HepG2 (cell line): ENCODE data around the gene MXD3. TPM values are rescaled to one million over a fixed set of nuclear protein-coding genes. Genes with fewer than 3 reads are reported as not detected.

ENCODE experiments used
- AFF4 ChIP-seq: sonication (generic); formaldehyde crosslinking; IDR thresholded peaks from 2 replicates; pipeline ENCODE4 v1.4.0; 2020; ENCODE audit warnings: missing genetic modification reagents
- ARID5B ChIP-seq: IDR thresholded peaks from 2 replicates; pipeline ENCODE4 v1.4.0; 2020; ENCODE audit warnings: mild to moderate bottlenecking, missing genetic modification reagents
- NONO ChIP-seq, 2 experiments: fragments of 450-650 bp in 1 of 2; sonication (generic) in 1 of 2; formaldehyde crosslinking in 1 of 2; IDR thresholded peaks in 1 of 2; conservative IDR thresholded peaks in 1 of 2; 2 replicates each; pipeline versions ENCODE4 v1.6.1 to v1.8.0; 2017 to 2022; ENCODE audit warnings: mild to moderate bottlenecking in 1 of 2, missing genetic modification reagents in 1 of 2, moderate library complexity in 1 of 2
- NR3C1 ChIP-seq: sonication (generic); formaldehyde crosslinking; IDR thresholded peaks from 2 replicates; pipeline ENCODE4 v1.4.0; 2020; ENCODE audit warnings: missing genetic modification reagents
- SALL1 ChIP-seq: sonication (generic); formaldehyde crosslinking; IDR thresholded peaks from 2 replicates; pipeline ENCODE4 v1.8.0; 2022; ENCODE audit warnings: mild to moderate bottlenecking, missing genetic modification reagents
- SPEN ChIP-seq: sonication (generic); formaldehyde crosslinking; IDR thresholded peaks from 2 replicates; pipeline ENCODE4 v1.5.1; 2020; ENCODE audit warnings: low read depth, mild to moderate bottlenecking, missing genetic modification reagents
- ZBTB42 ChIP-seq: sonication (generic); formaldehyde crosslinking; IDR thresholded peaks from 2 replicates; pipeline ENCODE4 v1.5.0; 2020; ENCODE audit warnings: mild to moderate bottlenecking, missing genetic modification reagents
- ZNF207 ChIP-seq: fragments of 450-650 bp; IDR thresholded peaks from 2 replicates; pipeline ENCODE4 v1.6.1; 2016; ENCODE audit warnings: antibody characterized with exemption, borderline replicate concordance
- ZNF276 ChIP-seq: sonication (generic); formaldehyde crosslinking; IDR thresholded peaks from 2 replicates; pipeline ENCODE4 v1.4.0; 2020; ENCODE audit warnings: mild to moderate bottlenecking, low read depth, missing genetic modification reagents
- ZNF451 ChIP-seq: sonication (generic); formaldehyde crosslinking; IDR thresholded peaks from 2 replicates; pipeline ENCODE4 v1.5.0; 2020; ENCODE audit warnings: mild to moderate bottlenecking, missing genetic modification reagents
- ZNF616 ChIP-seq: sonication (generic); formaldehyde crosslinking; IDR thresholded peaks from 2 replicates; pipeline ENCODE4 v1.5.0; 2020; ENCODE audit warnings: low read depth, mild to moderate bottlenecking, missing genetic modification reagents
- ZNF670 ChIP-seq: sonication (generic); formaldehyde crosslinking; IDR thresholded peaks from 2 replicates; pipeline ENCODE4 v1.8.0; 2022; ENCODE audit warnings: mild to moderate bottlenecking, missing genetic modification reagents, borderline replicate concordance
- ZNF704 ChIP-seq: sonication (generic); formaldehyde crosslinking; IDR thresholded peaks from 2 replicates; pipeline ENCODE4 v1.8.1; 2023; ENCODE audit warnings: mild to moderate bottlenecking, inconsistent platforms, moderate library complexity, missing genetic modification reagents, borderline replicate concordance
- polyA plus RNA-seq, 8 experiments: library from polyadenylated mRNA; depleted of rRNA in 3 of 8; stranded (reverse) in 7 of 8; unstranded in 1 of 8; fragments of >200 nt; fragmentation: Illumina TruSeq in 4 of 8; extraction: Trizol in 4 of 8; gene quantifications; 2 replicates each; pipeline versions ENCODE4 v1.2.1 to v1.2.3, GENCODE V29; 2011 to 2016; ENCODE audit warnings: low read depth in 4 of 8, missing spikeins in 1 of 8, mixed read lengths in 1 of 8; ENCODE audit not compliant: insufficient read depth in 1 of 8
- total RNA-seq, 5 experiments: library from RNA; depleted of rRNA; stranded (reverse); fragments of >200 nt; fragmentation: Illumina TruSeq; extraction: Trizol; gene quantifications; 2 replicates each; pipeline ENCODE4 v1.2.3, GENCODE V29; 2016; ENCODE audit warnings: low read depth in 1 of 5
- TF ChIP-seq, protein P1 (sequence below): sonication (generic); formaldehyde crosslinking; IDR thresholded peaks from 2 replicates; pipeline ENCODE4 v1.4.0; 2020; ENCODE audit warnings: mild to moderate bottlenecking, low read depth, missing genetic modification reagents

MXD3 gene
- total and polyA plus RNA-seq, 2 of the 13 experiments (the other 11 are each of a cell fraction or from before 2014, with no cell fraction given) = 10.5 to 12.8 TPM

DNA sequence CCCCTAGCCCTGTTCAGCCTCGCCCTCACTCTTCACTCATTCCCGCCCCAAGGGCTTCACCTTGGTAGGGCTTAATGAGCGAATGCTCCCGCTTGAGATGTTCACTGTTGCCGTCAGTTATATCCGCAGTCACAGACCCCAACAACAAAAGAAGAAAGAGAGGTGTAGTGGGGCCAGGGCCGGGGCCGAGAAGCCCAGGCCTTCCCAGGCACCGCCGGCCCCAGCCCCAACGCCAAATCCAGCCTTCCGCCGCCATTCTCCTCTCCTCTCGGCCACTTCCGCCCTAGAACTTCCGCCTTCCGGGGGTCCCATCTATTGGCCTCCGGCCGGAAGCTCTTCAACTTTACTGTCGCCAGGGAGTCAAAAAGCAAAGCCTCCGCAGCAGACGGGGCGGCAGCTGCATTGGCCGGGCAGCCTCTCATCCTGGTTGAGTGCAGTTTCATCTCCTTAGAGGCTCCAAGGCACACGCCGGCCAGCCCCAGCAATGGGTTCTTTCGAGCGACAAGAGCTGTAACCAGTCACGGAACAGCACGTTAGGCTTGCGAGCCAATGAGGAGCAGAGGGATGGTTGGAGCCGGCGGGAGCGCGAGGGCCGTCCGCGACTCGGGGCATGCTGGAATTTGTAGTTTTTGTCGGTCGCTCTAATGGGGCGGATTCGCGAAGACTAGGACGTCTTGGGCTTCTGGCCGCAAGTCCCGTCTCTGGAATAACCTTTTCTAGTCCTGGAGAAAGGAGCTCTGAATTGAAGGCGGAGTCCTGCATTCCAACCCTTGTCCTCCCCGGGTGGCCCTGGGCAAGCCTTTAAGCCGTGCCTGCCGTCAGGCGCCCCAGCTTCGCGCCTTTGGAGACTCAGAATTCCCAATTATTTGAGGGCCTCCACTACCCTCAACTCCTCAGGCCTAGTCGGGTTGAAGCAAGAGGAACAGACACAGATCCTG, 40.0 kb upstream of the MXD3 start, which contains the start of gene LMAN2 (continued):
- TF ChIP-seq AFF4 (CRISPR knock-in tag) (peak; percentile 56; the same call in 1 of the 2 replicates), ZNF704 (CRISPR knock-in tag) (peak; percentile 54; the same call in 1 of the 2 replicates), ZNF276 (no peak), ARID5B (CRISPR knock-in tag) (peak; percentile 42; the same call in 1 of the 2 replicates), ZBTB42 (CRISPR knock-in tag) (no peak), ZNF451 (CRISPR knock-in tag) (peak; percentile 62), ZNF207 (no peak), NR3C1 (CRISPR knock-in tag) (no peak), ZNF670 (CRISPR knock-in tag) (no peak), ZNF616 (CRISPR knock-in tag) (no peak), SPEN (peak; percentile 53; the same call in 1 of the 2 replicates), NONO (IDR thresholded peaks at IDR 0.05) (no peak), NONO (CRISPR knock-in tag; conservative IDR thresholded peaks at IDR 0.05) (no peak; the same call in 1 of the 2 replicates), SALL1 (CRISPR knock-in tag) (peak; percentile 44; the same call in 1 of the 2 replicates)
- TF ChIP-seq, protein P1, sequence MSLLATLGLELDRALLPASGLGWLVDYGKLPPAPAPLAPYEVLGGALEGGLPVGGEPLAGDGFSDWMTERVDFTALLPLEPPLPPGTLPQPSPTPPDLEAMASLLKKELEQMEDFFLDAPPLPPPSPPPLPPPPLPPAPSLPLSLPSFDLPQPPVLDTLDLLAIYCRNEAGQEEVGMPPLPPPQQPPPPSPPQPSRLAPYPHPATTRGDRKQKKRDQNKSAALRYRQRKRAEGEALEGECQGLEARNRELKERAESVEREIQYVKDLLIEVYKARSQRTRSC (CRISPR knock-in tag) = no peak
